Adipocyte (in vitro differentiated cells): ENCODE measurements around the gene NAGPA.
"Not testable (repeated sequence)": the region's sequence is repeated elsewhere in the genome, so short reads cannot be mapped to it uniquely, and the experiment has no call there.

Experiments used
- DNase-seq: peaks from one replicate; pipeline ENCODE4 v3.0.0-alpha.2; 2015; ENCODE audit warnings: low read depth
- H3K27me3 ChIP-seq: replicated peaks from 2 replicates; pipeline ENCODE4 v1.7.0; 2013; ENCODE audit warnings: mild to moderate bottlenecking, low read length, moderate library complexity; ENCODE audit not compliant: control insufficient read depth, insufficient read depth
- H3K36me3 ChIP-seq: 2 replicates; pipeline ENCODE4 v1.7.0; 2013; ENCODE audit warnings: low read length, mild to moderate bottlenecking, moderate library complexity; ENCODE audit not compliant: control insufficient read depth, insufficient read depth, severe bottlenecking
- H3K4me1 ChIP-seq: 2 replicates; pipeline ENCODE4 v1.7.0; 2013; ENCODE audit warnings: mild to moderate bottlenecking, low read length, moderate library complexity; ENCODE audit not compliant: control insufficient read depth, insufficient read depth
- H3K4me3 ChIP-seq: 2 replicates; pipeline ENCODE4 v1.7.0; 2013; ENCODE audit warnings: mild to moderate bottlenecking, low read length, moderate library complexity
- H3K9ac ChIP-seq: 2 replicates; pipeline ENCODE4 v1.7.0; 2013; ENCODE audit warnings: mild to moderate bottlenecking, low read length, moderate library complexity
- H3K9me3 ChIP-seq: 2 replicates; pipeline ENCODE4 v1.7.0; 2013; ENCODE audit warnings: mild to moderate bottlenecking, low read length, moderate library complexity; ENCODE audit not compliant: control insufficient read depth

Gene NAGPA

DNA sequence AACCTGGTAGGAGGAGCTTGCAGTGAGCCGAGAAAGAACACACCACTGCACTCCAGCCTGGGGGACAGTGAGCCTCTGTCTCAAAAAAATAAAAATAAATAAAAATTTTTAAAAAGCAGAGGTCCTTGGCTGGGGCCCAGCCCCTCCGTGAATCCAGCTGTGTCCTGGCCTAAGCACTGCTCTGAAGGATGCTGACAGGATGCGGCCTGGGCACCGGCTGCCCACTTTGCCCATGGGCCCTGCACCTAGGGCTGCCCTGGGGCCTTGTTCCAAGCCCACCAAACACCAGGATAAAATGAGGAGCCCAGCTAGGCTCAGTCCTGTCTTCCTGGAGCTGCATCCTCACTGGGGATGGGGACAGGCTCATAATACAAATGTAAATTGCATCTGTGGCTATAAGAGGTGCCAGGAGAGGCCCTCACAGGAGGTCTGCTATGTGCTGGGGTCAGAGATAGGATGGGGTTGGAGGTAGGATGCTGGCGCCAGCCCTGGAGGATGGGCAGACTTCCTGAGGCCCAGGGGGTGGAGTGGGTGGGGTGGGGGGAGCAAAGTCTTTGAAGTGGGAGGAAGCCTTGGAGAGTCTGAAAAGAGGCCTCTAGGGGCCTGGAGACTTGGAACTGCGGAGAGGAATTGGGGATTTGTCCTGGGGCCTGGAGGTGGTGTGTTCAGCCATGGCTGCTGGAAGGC is 25.8 kb upstream of the NAGPA start:
- Histone ChIP-seq H3K9ac (no peak overlapping the region), H3K27me3 (peaks cover 36% of the 10 kb centered on the region), H3K4me3 (no peak overlapping the region), H3K9me3 (no peaks in the 10 kb centered on the region), H3K36me3 (no peaks in the 10 kb centered on the region), H3K4me1 (no peaks in the 10 kb centered on the region)
- no peak for DNase-seq

DNA sequence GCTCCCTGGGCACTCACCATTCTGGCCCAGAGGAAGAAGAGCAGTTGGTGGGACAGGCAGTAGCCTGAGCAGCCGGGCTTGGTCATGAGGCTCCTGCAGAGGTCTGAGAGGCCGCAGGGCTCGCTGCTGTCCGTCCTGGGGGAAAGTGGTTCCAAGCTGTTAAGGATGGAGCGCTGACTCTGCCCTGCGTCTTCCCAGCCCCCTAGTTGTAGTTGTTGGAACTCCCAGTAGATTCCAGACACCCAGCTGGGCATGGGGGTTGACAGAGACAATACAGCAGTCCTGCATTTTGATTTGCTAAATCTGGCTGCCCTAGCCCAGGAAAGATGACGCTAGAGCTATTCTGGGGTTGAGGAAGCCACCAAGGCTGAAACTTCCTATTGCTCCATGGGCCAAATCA is 24.7 kb upstream of the NAGPA start:
- peaks cover 29% of the 10 kb centered on the region for H3K27me3 ChIP-seq
- H3K4me3 ChIP-seq: no peak overlapping the region
- no peaks in the 10 kb centered on the region for H3K9me3 ChIP-seq
- H3K4me1 ChIP-seq: no peaks in the 10 kb centered on the region
- no peak for DNase-seq
- H3K9ac ChIP-seq: no peak overlapping the region
- no peaks in the 10 kb centered on the region for H3K36me3 ChIP-seq

DNA sequence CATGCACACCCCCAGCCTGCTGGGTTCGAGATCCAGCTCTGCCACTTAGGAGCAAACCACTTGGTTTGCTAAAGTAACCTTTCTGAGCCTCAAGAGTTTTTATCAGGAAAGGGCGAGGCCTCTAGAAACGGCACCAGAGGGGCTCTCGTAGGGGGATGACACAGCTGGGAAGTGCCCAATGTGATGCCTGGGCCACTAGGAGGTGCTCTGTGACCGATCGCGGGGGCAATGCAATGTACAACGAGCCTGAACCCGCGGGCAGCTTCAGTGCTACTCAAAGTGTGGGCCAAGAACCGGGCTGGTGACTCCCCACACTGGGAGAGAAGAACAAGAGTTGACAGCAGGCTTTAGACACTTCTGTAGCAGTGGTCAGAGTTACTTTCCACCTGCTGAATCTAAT is 22.6 kb upstream of the NAGPA start:
- H3K4me3 ChIP-seq: no peak overlapping the region
- no peaks in the 10 kb centered on the region for H3K9me3 ChIP-seq
- no peaks in the 10 kb centered on the region for H3K4me1 ChIP-seq
- no peak overlapping the region for H3K9ac ChIP-seq
- H3K36me3 ChIP-seq: no peaks in the 10 kb centered on the region
- DNase-seq: no peak
- H3K27me3 ChIP-seq: peaks cover 12% of the 10 kb centered on the region

DNA sequence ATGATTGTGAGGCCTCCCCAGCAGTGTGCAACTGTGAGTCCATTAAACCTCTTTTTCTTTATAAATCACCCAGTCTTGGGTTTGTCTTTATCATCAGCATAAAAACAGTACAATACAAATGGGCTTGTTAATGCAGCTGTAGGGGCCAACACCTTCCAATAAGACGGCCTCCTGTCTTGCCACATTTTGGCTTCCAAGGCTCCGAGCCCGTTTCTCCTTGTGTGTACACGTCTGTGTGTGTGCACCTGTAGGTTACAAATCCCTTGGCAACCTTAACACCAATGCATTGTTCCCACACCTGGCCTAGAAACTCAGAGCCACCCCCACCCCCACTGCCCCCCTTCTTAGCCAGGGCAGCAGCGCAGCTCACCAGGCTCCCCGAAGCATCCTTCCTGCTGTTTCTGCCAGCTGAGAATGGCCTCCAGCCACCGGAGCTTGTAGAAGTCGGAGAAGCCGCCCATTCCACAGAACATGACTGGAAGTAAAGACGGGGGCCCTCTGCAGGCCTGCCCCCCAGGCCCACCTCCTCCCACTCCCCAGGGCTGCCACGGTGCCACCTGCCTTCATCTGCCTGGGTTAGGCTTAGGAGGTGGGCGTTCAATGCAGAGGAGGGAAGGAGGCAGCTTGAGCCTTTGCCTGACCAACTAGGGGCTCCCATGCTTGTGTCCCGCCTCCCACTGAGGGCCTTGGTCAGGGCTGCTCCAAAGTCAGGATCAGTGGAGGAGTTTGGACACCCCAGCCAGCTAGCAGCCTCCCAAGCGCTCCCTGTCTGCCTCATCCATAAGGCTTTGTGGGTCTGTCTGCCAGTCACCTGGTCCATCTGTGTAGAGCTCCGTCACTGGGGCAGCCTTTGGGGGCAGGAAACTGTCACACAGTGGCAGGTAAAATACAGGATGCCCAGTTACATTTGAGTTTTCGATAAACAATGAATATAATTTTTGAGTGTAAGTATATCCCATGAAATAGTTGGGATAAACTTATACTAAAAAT is 21.4 kb upstream of the NAGPA start:
- Histone ChIP-seq H3K4me1 (no peaks in the 10 kb centered on the region), H3K9me3 (peaks cover 7% of the 10 kb centered on the region), H3K27me3 (peaks cover 20% of the 10 kb centered on the region), H3K9ac (no peak overlapping the region), H3K36me3 (no peaks in the 10 kb centered on the region), H3K4me3 (no peak overlapping the region)
- no peak for DNase-seq

DNA sequence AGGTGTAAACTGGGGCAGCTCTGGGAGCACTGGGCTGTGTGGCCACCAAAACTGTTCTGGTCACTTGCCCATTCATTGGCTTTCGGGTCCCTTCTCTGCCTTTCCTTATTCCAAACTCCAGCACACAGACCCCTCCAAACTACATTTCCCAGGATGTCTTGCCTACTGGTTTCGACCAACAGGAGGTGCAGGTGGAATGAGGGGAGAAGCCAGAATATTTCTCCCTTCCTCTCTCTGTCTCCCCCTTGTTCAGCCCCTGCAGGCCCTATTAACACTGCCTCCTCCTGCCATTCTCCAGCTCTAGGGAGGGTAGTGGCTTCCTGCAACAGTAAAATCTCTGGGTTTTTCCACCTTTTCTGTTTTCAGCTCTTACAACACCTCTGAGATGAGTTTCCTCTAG is 13.2 kb upstream of the NAGPA start:
- no peaks in the 10 kb centered on the region for H3K4me1 ChIP-seq
- no peak overlapping the region for H3K4me3 ChIP-seq
- H3K9me3 ChIP-seq: peaks cover 15% of the 10 kb centered on the region
- no peak for DNase-seq
- H3K27me3 ChIP-seq: peaks cover 23% of the 10 kb centered on the region
- H3K36me3 ChIP-seq: no peaks in the 10 kb centered on the region
- no peak overlapping the region for H3K9ac ChIP-seq

DNA sequence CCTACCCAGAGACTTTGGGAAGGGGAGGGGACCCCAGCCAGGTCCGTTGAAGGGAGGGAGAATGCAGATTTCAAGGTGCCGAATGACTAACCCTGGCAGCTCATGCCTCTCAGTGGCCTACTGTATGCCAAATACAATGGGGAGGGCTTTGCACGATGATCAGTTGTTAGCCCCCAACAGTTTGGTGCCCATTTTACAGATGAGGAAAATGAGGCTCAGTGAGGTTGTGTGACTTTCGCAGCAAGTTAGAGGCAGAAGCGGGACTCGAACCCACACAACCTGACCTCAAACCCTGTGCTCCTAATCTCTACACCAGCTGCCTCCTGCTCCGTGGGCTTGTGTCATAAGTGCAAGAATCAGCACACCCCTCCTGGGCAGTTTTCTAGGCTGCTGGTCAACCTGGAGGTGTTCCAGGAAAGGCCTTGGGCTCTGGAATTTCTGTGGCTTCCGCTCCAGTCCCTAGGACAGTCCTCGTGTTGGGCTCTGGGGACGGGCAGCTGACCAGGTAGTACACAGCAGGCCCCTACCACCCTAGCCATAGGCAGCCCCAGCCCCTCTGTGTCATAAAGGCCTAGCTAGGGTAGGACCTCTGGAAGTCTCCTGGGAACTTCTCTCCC is 11.9 kb upstream of the NAGPA start:
- Histone ChIP-seq H3K9ac (no peak overlapping the region), H3K36me3 (no peaks in the 10 kb centered on the region), H3K27me3 (peaks cover 27% of the 10 kb centered on the region), H3K4me3 (no peak overlapping the region), H3K4me1 (no peaks in the 10 kb centered on the region), H3K9me3 (peaks cover 10% of the 10 kb centered on the region)
- no peak for DNase-seq

DNA sequence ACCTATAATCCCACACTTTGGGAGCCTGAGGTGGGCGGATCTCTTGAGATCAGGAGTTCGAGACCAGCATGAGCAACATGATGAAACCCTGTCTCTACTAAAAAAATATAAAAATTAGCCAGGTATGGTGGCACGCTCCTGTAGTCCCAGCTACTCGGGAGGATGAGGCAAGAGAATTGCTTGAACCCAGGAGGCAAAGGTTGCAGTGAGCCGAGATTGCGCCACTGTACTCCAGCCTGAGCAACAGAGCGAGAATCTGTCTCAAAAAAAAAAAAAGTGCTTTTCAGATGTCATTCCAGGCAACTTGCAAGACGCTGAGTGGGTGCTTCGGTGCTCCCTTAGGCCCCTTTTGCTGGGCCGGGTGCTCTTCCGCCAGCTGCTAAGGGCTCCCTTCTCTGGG is 10.8 kb upstream of the NAGPA start:
- H3K36me3 ChIP-seq, DNase-seq, H3K4me1 ChIP-seq, H3K9me3 ChIP-seq, H3K9ac ChIP-seq, H3K4me3 ChIP-seq: not testable (repeated sequence)
- H3K27me3 ChIP-seq: peaks cover 30% of the 10 kb centered on the region

DNA sequence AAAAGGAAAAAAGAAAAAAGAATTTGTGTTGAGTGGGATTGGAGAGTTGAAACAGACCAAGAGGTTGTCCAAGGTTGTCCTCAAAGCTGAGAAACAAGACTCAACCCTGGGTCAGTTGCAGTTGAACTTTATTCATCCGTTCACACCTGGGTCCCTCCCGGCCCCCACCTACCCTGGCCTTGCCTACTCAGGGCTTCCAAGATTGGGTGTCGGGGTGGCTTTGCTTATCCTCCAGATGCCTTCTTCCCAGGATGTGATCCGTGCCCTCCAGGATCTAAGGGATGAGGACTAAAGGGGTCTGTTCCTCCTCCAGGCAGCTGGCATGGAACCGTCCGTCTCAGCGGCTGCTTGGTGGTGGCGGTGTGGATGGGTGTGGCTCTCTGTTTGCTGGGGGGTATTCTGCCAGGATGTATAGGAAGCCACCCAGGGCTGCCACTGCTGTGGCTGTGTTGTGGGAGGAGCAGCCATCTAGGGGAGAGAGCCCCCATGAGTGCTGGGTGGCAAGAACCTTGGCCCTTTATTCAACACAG is 10.3 kb upstream of the NAGPA start:
- Histone ChIP-seq H3K4me3 (no peak overlapping the region), H3K9ac (no peak overlapping the region), H3K36me3 (no peaks in the 10 kb centered on the region), H3K27me3 (peaks cover 31% of the 10 kb centered on the region), H3K9me3 (peaks cover 8% of the 10 kb centered on the region), H3K4me1 (no peaks in the 10 kb centered on the region)
- DNase-seq: no peak

DNA sequence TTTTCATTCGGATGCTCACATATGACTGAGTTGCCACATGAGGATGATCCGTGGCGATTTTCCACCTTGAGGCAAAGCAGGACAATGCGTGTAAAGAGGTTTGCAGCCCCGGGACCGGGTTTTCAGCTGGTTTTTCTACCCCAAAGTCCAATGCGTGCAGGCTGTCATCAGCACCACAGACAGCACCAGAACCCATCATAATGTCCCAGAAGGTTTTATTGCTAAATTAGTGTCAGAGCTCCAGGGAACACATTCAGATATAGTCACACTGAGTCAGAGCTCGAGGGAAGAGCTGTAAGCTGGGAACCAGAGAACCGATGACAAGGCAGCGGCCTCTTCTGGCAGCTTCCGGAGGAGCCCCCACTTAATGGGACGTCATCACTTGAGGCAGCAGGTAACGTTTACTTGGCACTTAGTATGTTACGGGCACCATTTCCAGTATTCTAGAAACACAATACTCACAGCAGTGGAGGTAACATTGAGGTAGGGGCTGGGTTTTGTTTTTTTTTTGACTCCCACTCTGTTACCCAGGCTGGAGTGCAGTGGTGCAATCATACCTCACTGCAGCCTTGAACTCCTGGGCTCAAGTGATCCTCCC is 8.9 kb upstream of the NAGPA start:
- Histone ChIP-seq H3K4me1 (no peaks in the 10 kb centered on the region), H3K27me3 (peaks cover 27% of the 10 kb centered on the region), H3K9me3 (no peaks in the 10 kb centered on the region), H3K36me3 (no peaks in the 10 kb centered on the region), H3K9ac (no peak overlapping the region), H3K4me3 (no peak overlapping the region)
- DNase-seq: no peak

DNA sequence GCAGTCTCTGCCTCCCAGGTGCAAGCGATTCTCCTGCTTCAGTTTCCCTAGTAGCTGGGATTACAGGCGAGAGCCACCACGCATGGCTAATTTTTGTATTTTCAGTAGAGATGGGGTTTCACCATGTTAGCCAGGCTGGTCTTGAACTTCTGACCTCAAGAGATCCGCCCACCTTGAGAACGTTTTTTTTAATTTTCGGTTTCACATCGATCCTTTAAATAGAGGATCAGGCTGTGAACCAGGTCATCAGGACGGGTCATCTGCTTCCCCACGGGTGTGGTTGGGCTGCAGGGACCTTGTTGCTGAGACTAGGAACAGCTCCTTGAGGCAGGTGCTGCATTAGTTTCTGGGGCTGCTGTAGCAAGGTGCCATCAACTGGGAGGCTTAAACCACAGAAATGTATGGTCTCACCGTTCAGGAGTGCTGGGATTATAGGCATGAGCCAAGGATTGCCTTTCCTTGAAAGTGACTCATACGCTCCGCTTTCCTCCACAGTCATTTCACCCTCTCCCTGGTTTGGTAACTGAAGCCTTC is 7.9 kb upstream of the NAGPA start:
- peak; percentile 25 for DNase-seq

More for the DNA sequence above, 7.9 kb upstream of the NAGPA start:
- no peaks in the 10 kb centered on the region for H3K9me3 ChIP-seq
- H3K36me3 ChIP-seq: no peaks in the 10 kb centered on the region
- no peak overlapping the region for H3K4me3 ChIP-seq
- no peak overlapping the region for H3K9ac ChIP-seq
- H3K4me1 ChIP-seq: no peaks in the 10 kb centered on the region
- peaks cover 22% of the 10 kb centered on the region for H3K27me3 ChIP-seq
